Memory B cell (primary cell): Measurements from ENCODE around the gene UROC1.

ENCODE experiments used
- ATAC-seq: fragments of 150-1000 bp; cut with Tn5 transposase; 2 replicates; pipeline ENCODE4 v1.10.0; 2021; ENCODE audit warnings: low read depth, mild to moderate bottlenecking, moderate library complexity
- DNase-seq, 2 donors: peaks; one replicate each; pipeline ENCODE4 v3.0.0; 2022; ENCODE audit warnings: low spot score in 2 of 2
- H3K27ac Mint-ChIP-seq: one replicate; pipeline ENCODE4 v1.8.0; 2022; ENCODE audit warnings: mild to moderate bottlenecking, moderate library complexity, mixed read lengths
- H3K27me3 Mint-ChIP-seq: one replicate; pipeline ENCODE4 v1.8.0; 2022; ENCODE audit warnings: mixed read lengths
- H3K36me3 Mint-ChIP-seq: one replicate; pipeline ENCODE4 v1.8.0; 2022; ENCODE audit warnings: mild to moderate bottlenecking, mixed read lengths
- H3K4me1 Mint-ChIP-seq: one replicate; pipeline ENCODE4 v1.8.0; 2022; ENCODE audit warnings: mixed read lengths
- H3K4me3 Mint-ChIP-seq: one replicate; pipeline ENCODE4 v1.8.0; 2022; ENCODE audit warnings: mild to moderate bottlenecking, moderate library complexity, mixed read lengths
- H3K9me3 Mint-ChIP-seq: one replicate; pipeline ENCODE4 v1.8.0; 2022; ENCODE audit warnings: mixed read lengths

Gene UROC1

DNA sequence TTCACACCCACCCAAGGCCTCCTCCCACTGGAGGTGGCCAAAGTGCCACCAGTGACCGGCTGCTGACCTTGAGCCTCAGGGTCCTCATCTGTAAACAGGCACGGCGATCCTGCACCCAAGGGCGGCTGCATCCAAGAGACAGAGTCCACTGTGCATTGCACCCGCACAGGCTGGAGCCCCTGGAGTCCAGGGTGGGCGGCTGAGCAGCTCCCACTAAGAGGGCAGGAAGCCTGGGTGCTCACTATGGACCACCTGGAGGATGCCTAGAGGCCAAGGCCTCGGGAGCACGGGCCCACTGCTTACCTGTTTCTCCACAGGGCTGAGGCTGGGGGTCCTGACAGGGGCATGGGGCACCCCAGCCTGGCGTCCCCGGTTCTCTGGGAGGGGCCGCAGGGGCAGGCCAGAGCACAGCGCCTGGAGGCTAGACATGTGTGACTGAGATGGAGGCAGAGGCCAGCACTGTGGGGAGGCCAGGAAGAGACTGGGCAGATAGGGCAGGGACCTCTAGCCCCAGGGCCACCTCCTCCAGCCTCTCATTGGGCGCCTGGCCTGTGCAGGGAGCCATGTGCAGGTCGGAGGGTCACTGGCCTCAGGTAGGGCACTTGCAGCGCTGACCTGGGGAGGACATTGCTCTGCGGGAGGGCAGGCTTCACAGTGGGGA lies at the start of gene UROC1:
UROC1 (minus strand) TSS at position 483 of the 661 bp plus-strand sequence; CDS start at position 429, 54 bp downstream.
- H3K9me3 Mint-ChIP-seq: no peaks in the 10 kb centered on the region
- no peaks in the 10 kb centered on the region for H3K36me3 Mint-ChIP-seq
- H3K4me3 Mint-ChIP-seq: no peak within 1 kb of the TSS
- no peak within 1 kb of the TSS for H3K27ac Mint-ChIP-seq
- H3K4me1 Mint-ChIP-seq: no peaks in the 10 kb centered on the region
- DNase-seq: no peak
- ATAC-seq: no peak
- peaks cover 1% of the 10 kb centered on the region for H3K27me3 Mint-ChIP-seq

DNA sequence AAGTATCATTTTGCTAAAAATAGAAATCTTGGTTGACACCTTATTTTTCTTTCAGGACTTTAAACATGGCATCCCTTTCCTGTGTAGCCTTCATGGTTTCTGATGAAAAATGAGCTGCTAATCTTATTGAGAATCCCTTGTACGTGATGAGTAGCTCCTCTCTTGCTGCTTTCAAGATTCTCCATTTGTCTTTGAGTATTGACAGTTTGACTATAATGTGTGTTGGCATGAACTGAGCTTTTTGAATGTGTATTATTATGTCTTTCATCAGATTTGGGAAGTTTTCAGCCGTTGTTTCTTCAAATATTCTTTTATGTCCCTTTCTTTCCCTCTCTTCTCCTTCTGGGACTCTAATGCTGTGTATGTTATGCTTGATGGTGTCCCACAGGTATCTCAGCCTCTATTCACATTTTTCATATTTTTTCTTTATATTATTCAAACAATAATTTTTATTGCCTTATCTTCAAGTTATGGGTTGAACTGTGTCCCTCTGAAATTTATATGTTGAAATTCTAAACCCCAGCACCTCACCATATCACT lies 45.2 kb upstream of the UROC1 start:
- H3K9me3 Mint-ChIP-seq: peaks cover 14% of the 10 kb centered on the region
- H3K27ac Mint-ChIP-seq: no peak overlapping the region
- peaks cover 3% of the 10 kb centered on the region for H3K36me3 Mint-ChIP-seq
- H3K27me3 Mint-ChIP-seq: peaks cover 9% of the 10 kb centered on the region
- DNase-seq (no peak), ATAC-seq (no peak)
- H3K4me3 Mint-ChIP-seq: no peak overlapping the region
- no peaks in the 10 kb centered on the region for H3K4me1 Mint-ChIP-seq

DNA sequence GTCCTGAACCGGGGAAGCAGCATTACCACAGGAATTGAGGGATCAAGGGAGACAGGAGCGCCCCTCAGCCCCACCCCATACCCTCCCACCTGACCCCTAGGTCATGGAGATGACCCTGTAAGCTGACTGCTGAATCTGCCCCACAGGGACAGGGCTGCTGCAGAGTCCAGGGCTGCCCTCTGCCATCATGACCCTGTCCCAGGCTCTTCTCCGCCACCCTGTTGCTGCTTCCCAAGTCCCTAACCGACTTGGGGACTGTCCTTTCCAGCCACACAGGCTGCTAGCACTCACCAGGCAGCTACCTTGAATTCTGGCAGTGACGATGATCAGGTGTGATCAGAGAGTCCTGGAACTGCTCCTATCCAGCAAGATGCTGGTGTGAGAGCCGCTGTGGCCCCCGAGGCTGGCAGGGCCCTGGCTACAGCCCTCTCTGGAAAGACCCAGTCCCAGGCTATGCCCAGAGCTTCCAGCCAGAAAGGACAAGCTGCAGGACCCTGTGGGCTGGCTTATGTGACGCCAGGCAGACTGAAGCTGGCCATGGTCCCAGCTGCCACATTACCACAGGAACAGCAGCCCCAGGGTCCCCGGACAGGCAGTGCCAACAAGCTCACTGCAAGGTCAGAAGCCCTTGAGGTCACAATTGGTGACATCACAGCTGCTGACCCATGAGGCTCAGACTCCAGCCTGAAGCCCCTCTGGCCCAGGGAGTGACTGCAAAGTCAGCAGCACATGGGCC lies 40.9 kb upstream of the UROC1 start, which contains the start of gene C3orf22:
C3orf22 (minus strand) TSS at position 597 of the 736 bp plus-strand sequence. CDS start 5,542 bp downstream, outside the sequence.
- DNase-seq (peak in 1 of 2 donors; percentile 4), ATAC-seq (no peak)
- H3K36me3 Mint-ChIP-seq: peaks cover 3% of the 10 kb centered on the region
- H3K4me1 Mint-ChIP-seq: no peaks in the 10 kb centered on the region
- H3K9me3 Mint-ChIP-seq: peaks cover 12% of the 10 kb centered on the region
- no peak within 1 kb of the TSS for H3K4me3 Mint-ChIP-seq
- H3K27me3 Mint-ChIP-seq: peaks cover 4% of the 10 kb centered on the region
- no peak within 1 kb of the TSS for H3K27ac Mint-ChIP-seq

DNA sequence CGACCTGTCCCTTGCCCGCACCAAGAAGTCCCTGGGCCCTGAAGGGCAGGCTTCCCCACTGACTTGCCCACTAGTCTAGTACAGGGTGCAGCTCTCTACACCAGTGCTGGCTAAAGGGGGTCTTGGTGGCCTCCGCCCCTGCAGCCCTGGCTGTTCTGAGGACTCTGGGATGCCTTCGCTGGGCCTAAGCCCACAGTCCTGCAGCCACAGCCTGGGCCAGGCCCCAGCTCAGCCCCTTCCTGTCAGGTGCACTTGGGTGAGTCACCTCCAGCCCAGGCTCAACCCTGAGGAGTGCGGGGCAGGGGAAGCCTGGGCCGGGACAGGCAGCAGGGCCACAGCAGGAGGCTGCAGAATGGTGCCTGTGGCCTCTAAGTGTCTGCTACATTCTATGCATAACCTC lies 40.2 kb upstream of the UROC1 start:
- Mint-ChIP-seq H3K27me3 (peaks cover 5% of the 10 kb centered on the region), H3K27ac (no peak overlapping the region), H3K4me3 (no peak overlapping the region), H3K9me3 (peaks cover 8% of the 10 kb centered on the region), H3K4me1 (no peaks in the 10 kb centered on the region), H3K36me3 (peaks cover 3% of the 10 kb centered on the region)
- DNase-seq: peak in 1 of 2 donors; percentile 9
- ATAC-seq: no peak

DNA sequence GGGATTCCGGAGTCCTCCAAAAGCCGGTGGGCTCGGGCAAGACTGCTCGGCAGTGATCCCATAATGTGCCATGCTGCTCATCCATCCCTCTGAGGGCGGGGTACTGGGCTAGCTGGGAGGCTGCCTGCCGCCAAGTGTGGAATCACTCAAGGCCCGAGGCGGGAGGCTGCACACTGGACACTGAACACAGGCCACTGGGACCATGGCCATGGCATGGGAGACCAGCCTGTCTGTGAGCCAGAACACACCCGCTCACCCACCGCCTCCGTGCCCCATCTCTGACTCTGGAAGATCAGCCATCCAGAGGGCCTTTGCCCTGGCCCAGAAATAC lies 39.8 kb upstream of the UROC1 start:
- DNase-seq (no peak), ATAC-seq (no peak)
- peaks cover 7% of the 10 kb centered on the region for H3K9me3 Mint-ChIP-seq
- no peaks in the 10 kb centered on the region for H3K4me1 Mint-ChIP-seq
- H3K4me3 Mint-ChIP-seq: no peak overlapping the region
- H3K27ac Mint-ChIP-seq: no peak overlapping the region
- H3K36me3 Mint-ChIP-seq: peaks cover 3% of the 10 kb centered on the region
- peaks cover 5% of the 10 kb centered on the region for H3K27me3 Mint-ChIP-seq

DNA sequence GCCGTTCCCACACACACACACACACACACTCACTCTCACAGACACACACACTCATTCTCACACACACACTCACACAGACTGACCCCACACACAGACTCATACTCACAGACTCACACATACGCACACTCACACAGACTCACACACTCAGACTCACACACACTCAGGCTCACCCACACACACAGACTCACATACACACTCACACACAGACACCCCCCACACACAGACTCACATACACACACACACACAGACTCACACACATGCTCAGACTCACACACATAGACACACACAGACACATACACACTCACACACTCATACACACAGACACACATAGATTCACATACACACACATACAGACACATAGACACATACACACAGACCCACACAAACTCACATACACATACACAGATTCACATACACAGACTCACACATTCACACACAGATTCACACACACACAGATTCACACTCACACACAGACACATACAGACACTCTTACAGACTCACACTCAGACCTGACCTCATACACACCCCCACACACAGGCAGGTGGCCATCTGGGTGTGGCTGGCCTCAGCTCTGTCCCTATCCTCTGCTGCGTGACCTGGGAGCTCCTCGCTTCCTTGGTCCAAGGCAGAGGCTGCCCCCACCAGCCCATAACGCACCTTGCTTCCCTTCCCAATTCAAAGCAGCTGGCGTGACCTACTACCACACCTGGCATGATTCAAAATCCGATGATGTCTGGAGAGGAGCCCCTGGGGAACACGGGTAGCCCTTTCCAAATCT lies 39.3 kb upstream of the UROC1 start:
- no peaks in the 10 kb centered on the region for H3K4me1 Mint-ChIP-seq
- H3K4me3 Mint-ChIP-seq: no peak overlapping the region
- peaks cover 3% of the 10 kb centered on the region for H3K36me3 Mint-ChIP-seq
- H3K27me3 Mint-ChIP-seq: peaks cover 5% of the 10 kb centered on the region
- H3K27ac Mint-ChIP-seq: no peak overlapping the region
- peak in 1 of 2 donors; percentile 6 for DNase-seq
- ATAC-seq: no peak
- peaks cover 4% of the 10 kb centered on the region for H3K9me3 Mint-ChIP-seq

DNA sequence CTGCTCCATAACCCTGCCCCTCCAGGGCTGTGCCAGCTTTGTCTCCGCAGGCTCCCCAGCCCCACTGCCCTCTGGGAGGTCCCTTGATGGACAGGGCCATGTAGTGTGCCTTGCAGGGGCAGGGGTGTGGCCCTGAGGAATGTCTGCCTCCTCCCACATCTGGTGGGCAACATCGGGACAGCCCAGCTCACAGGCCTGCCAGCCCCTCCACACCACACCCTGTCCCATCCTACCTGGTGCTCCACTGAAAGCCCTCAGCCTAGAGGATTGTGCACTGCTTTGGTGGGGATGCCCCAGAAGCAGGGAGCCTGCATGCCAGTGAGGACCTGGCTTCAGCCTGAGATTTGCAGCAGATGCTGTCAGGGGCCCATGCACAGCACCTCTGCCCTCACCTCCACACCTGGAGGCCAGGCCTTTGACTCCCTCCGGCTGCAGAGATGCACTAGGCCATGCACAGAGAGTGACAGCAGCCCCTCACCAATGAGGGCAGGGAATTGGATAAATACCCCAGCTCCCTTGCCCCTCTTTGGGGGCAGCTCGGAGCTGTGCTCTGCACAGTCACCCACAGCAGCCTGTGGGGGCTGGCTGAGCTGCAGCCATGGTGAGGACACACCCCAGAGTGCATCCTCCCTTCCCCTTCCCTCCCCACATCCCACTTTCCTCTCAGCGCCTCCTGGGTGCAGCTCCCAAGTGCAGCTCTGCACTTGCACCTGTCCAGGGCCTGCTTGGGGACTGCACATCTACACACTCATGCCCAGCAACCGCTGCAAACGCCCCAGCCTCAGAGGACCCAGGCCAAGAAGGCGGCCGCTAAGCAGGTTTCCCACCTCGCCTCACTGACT lies 38.4 kb upstream of the UROC1 start:
- no peak for ATAC-seq

DNA sequence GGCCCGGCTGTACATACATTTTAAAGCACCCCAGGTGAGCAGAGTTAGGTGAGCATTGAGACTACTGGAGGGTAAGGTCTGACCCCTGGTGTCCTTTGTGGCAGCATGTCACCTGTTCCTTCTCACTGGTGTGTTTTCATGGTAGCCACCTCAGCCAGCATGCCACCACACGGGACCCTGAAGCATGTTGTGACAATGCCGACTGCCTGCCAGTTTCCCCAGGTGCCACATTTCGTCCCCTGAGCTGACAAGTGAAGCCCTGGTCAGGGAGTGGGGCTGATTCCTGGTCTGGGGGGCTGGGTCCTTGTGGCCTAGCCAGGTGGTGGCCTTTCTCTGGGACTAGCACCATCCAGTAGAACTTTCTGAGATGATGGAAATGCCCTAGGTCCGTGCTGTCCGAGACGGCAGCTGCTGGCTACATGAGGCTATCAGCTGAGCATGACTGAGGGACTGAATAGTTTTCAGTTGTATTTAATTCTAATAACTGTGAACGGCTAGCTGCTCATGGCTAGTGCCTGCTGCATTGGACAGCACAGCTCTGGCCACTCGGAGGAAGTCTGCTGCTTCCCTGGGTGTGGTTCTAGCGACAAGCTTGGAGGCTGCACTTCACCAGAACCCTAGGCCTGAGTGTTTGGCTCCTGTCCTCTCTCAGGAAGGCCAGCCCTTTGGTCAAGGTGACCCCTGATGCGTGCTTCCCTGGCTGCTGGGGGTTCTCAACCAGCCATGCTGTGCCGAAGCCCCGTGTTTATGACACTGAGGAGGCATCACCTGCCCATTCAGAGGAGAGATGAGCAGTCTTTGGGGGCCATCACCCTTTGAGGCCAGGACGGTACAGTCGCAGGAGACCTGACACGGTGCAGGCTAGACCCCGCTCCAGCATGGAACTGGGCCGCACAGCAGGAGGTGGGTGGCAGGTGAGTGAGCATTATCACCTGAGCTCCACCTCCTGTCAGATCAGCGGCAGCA lies 37.3 kb upstream of the UROC1 start:
- H3K27ac Mint-ChIP-seq: no peak overlapping the region
- H3K4me1 Mint-ChIP-seq: no peaks in the 10 kb centered on the region
- DNase-seq: no peak
- H3K27me3 Mint-ChIP-seq: peaks cover 5% of the 10 kb centered on the region
- no peaks in the 10 kb centered on the region for H3K36me3 Mint-ChIP-seq
- H3K4me3 Mint-ChIP-seq: no peak overlapping the region
- ATAC-seq: no peak
- no peaks in the 10 kb centered on the region for H3K9me3 Mint-ChIP-seq

More for the DNA sequence above, 38.4 kb upstream of the UROC1 start:
- DNase-seq: no peak
- H3K27ac Mint-ChIP-seq: no peak overlapping the region
- no peaks in the 10 kb centered on the region for H3K9me3 Mint-ChIP-seq
- peaks cover 4% of the 10 kb centered on the region for H3K27me3 Mint-ChIP-seq
- H3K4me1 Mint-ChIP-seq: no peaks in the 10 kb centered on the region
- no peaks in the 10 kb centered on the region for H3K36me3 Mint-ChIP-seq
- H3K4me3 Mint-ChIP-seq: no peak overlapping the region

DNA sequence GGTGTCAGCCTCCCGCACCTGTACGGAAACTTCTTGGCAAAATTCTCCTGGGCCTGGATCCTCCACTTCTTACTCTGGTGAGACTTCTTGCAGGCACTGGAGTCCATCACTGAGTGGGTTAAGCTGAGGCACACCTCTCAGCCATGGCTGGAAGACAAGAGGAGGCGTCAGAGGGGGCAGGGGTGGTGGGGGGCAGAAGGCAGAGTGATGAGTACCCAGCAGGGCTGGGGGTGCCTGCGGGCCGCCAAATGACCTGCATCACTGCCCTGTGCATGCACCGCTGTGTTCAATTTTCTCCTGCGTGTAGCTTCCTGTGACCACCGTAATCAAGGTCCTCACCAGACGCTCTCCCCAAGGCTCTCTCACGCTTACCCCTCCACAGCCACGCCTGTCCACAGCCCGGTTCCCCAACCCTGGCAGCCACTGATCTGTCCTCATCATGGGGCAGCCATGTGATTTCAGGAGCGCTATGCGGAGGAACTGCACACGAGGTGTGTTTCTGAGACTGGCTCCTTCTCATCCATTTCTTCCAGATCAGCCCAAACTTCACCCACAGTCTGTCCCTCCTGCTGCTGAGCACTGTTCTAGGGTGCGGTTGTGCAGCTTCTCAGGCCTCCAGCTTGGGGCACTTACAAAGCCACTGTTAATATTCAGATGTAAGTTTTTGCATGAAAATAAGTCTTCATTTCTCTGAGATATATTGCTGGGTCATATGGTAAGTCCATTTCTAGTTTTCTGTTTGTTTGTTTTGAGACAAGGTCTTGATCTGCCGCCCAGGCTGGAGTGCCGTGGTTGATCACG lies 35.9 kb upstream of the UROC1 start:
- DNase-seq (no peak), ATAC-seq (no peak)
- H3K36me3 Mint-ChIP-seq: no peaks in the 10 kb centered on the region
- peaks cover 9% of the 10 kb centered on the region for H3K27me3 Mint-ChIP-seq
- H3K4me1 Mint-ChIP-seq: no peaks in the 10 kb centered on the region
- no peaks in the 10 kb centered on the region for H3K9me3 Mint-ChIP-seq
- no peak overlapping the region for H3K4me3 Mint-ChIP-seq
- H3K27ac Mint-ChIP-seq: no peak overlapping the region

DNA sequence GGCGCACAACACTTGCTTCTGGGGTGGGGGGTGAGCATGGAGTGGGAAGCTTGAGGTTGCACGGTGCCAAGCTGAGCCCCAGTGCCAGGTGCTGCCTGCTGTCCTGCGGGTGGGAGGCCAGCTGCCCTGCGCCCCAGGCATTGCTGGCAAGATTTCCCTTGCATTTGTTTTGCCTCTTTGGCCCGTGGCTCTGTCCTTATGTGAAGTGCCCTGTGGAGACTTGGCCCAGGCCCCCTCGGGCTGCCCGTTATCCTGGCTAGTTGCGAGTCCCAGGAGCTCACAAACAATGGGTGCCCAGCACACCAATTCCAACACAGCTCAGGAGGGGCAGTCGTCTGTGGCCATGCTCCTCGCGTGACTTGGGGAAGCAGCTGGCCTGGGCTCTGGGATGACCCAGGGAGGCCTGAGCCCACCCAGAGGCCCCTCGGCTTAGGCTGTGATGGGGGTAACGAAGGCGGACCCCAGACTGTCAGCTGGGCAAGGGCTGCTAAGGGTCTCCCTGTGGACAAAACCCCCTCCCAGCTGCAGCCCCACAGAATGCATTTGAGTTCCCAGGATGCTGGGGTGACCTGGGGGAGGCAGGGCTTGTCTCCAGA lies 35.2 kb upstream of the UROC1 start:
- Mint-ChIP-seq H3K9me3 (no peaks in the 10 kb centered on the region), H3K4me3 (no peak overlapping the region), H3K27me3 (peaks cover 9% of the 10 kb centered on the region), H3K4me1 (no peaks in the 10 kb centered on the region), H3K36me3 (no peaks in the 10 kb centered on the region), H3K27ac (no peak overlapping the region)
- ATAC-seq (no peak), DNase-seq (no peak)

DNA sequence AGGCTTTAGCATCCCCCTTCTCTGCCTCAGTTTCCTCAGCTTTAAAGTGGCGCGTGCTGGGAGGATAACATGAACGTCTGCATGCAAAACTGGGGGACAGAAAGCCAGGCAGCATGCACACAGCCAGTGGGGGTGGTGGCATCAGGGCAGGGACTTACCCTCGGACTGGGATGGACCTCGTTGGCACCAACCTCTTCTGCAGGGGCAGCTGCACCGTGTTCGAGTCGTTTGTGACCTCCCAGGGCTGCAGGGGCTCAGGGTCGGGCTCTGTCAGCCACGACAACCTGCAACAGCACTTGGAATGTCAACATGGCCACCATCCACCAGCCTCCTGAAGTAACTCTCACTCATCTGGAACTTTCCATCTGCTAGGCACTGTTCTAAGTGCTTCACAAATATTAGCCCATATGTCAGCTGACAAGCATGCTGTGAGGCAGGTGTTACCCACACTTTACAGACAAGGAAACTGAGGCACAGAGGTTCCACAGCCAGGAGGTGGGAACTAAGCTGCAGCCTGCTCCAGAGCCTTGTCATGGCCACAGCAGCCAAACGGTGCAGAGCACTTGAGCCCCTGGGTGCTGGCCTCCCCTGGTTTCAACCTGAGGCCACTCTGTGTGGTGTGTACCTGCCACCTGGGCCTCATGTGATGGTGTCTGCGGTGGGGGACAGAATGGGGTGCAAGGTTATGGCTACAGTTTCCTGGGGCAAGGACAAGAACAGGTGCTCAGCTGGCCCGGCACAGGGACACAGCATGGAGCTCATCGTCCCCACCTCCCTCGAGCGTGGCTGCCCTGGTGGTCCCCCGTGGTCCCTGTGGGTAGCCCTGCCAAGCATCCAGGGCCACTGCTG lies 34.5 kb upstream of the UROC1 start:
- H3K27ac Mint-ChIP-seq: no peak overlapping the region
- ATAC-seq: no peak
- no peaks in the 10 kb centered on the region for H3K36me3 Mint-ChIP-seq
- no peaks in the 10 kb centered on the region for H3K4me1 Mint-ChIP-seq
- H3K27me3 Mint-ChIP-seq: peaks cover 11% of the 10 kb centered on the region
- no peaks in the 10 kb centered on the region for H3K9me3 Mint-ChIP-seq
- H3K4me3 Mint-ChIP-seq: no peak overlapping the region
- no peak for DNase-seq
